ENCODE data around the gene METTL1.
A peak's percentile ranks its signal among the peaks of the same experiment; 100 is the strongest.

METTL1 gene

DNA sequence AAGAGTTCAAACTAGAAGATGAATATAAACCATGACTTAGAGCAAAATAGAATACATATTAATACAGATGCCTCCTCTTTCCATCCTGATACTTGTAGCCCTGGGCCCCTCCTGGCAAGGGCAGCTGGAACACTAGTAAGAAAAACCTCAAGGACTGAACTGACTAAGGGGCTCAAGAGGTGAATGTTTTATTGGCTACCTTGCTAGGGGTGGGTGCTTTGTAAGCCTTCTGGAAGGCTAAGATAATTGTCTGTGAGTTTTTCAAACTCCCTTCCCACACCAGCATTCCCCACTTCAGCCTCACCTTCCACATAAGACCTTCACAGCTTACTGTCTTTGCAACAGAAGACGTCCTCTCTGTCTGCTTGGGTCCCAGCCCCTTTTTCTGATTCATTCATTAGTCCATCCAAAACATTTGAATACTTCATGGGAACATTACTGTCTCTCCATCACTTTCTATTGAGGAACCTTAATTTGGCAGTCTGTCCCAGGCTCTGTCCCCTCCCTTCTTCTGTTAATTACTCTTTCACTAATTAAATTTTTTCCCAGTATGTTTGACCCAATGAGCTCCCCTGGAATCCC lies 18.1 kb downstream of the METTL1 start:
- Histone ChIP-seq H2BK12ac (ENCODE audit: low read length) (no peak overlapping the region), H3K14ac (ENCODE audit: low read length) (no peak overlapping the region), H2AFZ (ENCODE audit: low read length) (peak overlapping the region; percentile 61), H3K18ac (ENCODE audit: low read length) (no peak overlapping the region), H2BK15ac (ENCODE audit: low read length) (no peak overlapping the region), H3K4me2 (ENCODE audit: insufficient read depth, low read length, poor library complexity, severe bottlenecking) (no peak overlapping the region), H3K27me3 (ENCODE audit: control insufficient read depth in 3 of 3, insufficient read depth in 3 of 3, low read depth in 1 of 3, low read length in 3 of 3) (peaks cover 0 to 13% (median 3%) of the 10 kb centered on the region in 3 experiments), H3K9ac (ENCODE audit: low read depth, low read length, poor library complexity) (no peak overlapping the region), H3K79me1 (ENCODE audit: low read depth, low read length) (peaks cover 13% of the 10 kb centered on the region), H2AK5ac (ENCODE audit: low read depth, low read length) (no peak overlapping the region), H3K4me3 (ENCODE audit: low read length in 2 of 2) (no peak overlapping the region), H3K4me1 (ENCODE audit: control insufficient read depth in 2 of 2, insufficient read depth in 1 of 2, low read depth in 1 of 2, low read length in 2 of 2) (peaks cover 29 to 39% of the 10 kb centered on the region in 2 donors), H4K8ac (ENCODE audit: low read depth, low read length) (no peak overlapping the region), H3K27ac (replicated peaks; ENCODE audit: low read length) (no peak overlapping the region), H4K91ac (ENCODE audit: low read depth, low read length, poor library complexity) (no peak overlapping the region), H3K36me3 (replicated peaks in 1 of 2; ENCODE audit: control insufficient read depth in 2 of 2, insufficient read depth in 2 of 2, low read length in 2 of 2) (peaks cover 19 to 46% of the 10 kb centered on the region in 2 donors), H2BK120ac (ENCODE audit: low read depth, low read length) (no peak overlapping the region), H2BK5ac (ENCODE audit: low read length) (no peak overlapping the region), H3K4ac (ENCODE audit: low read length) (no peak overlapping the region), H3K23ac (ENCODE audit: low read depth, low read length, poor library complexity) (no peak overlapping the region), H3K9me3 (replicated peaks in 1 of 2; ENCODE audit: control insufficient read depth in 2 of 2, insufficient read depth in 1 of 2, low read depth in 1 of 2, low read length in 2 of 2) (no peaks in the 10 kb centered on the region)
- no CpG with 5 or more reads among the region's 1 CpG for WGBS, 2 donors (ENCODE audit: extremely low coverage in 2 of 2, insufficient read length in 2 of 2, insufficient replicate concordance in 1 of 2)
- DNase-seq (ENCODE audit: low spot score), result no peak

DNA sequence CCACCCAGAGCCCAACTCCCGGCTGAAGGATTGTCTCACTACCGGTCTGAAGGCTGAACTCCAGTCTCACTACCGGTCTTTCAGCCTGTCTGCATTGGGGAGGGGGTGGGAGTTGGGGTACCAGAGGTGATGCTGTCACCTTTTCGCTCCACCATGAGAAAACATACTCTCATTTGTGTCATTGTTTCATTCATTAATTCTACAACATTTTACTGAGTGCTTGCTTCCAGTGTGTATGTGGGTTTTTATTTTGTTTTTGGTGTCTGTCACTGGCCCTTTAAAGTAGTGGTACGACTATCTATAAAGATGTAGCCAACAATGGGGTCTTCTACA lies 19.3 kb downstream of the METTL1 start:
- H3K4me3 ChIP-seq (ENCODE audit: low read length in 2 of 2), result peak overlapping the region in 1 of 2 donors; percentile 15
- peak overlapping the region; percentile 42 for H3K4me2 ChIP-seq (ENCODE audit: insufficient read depth, low read length, poor library complexity, severe bottlenecking)
- H3K23ac ChIP-seq (ENCODE audit: low read depth, low read length, poor library complexity), result no peak overlapping the region
- no peak overlapping the region for H3K4ac ChIP-seq (ENCODE audit: low read length)
- peaks cover 13% of the 10 kb centered on the region for H3K79me1 ChIP-seq (ENCODE audit: low read depth, low read length)
- peaks cover 0 to 13% (median 3%) of the 10 kb centered on the region in 3 experiments for H3K27me3 ChIP-seq (ENCODE audit: control insufficient read depth in 3 of 3, insufficient read depth in 3 of 3, low read depth in 1 of 3, low read length in 3 of 3)
- H4K8ac ChIP-seq (ENCODE audit: low read depth, low read length), result no peak overlapping the region
- no peak overlapping the region for H2BK12ac ChIP-seq (ENCODE audit: low read length)
- H3K14ac ChIP-seq (ENCODE audit: low read length), result no peak overlapping the region
- no peak overlapping the region for H4K91ac ChIP-seq (ENCODE audit: low read depth, low read length, poor library complexity)
- no CpG with 5 or more reads among the region's 5 CpGs for WGBS, 2 donors (ENCODE audit: extremely low coverage in 2 of 2, insufficient read length in 2 of 2, insufficient replicate concordance in 1 of 2)
- H2AFZ ChIP-seq (ENCODE audit: low read length), result peak overlapping the region; percentile 2
- peaks cover 29 to 39% of the 10 kb centered on the region in 2 donors for H3K4me1 ChIP-seq (ENCODE audit: control insufficient read depth in 2 of 2, insufficient read depth in 1 of 2, low read depth in 1 of 2, low read length in 2 of 2)
- no peak overlapping the region for H3K9ac ChIP-seq (ENCODE audit: low read depth, low read length, poor library complexity)
- no peak for DNase-seq (ENCODE audit: low spot score)
- H2BK120ac ChIP-seq (ENCODE audit: low read depth, low read length), result no peak overlapping the region
- H2BK15ac ChIP-seq (ENCODE audit: low read length), result no peak overlapping the region
- H2AK5ac ChIP-seq (ENCODE audit: low read depth, low read length), result no peak overlapping the region
- no peak overlapping the region for H2BK5ac ChIP-seq (ENCODE audit: low read length)
- H3K27ac ChIP-seq (replicated peaks; ENCODE audit: low read length), result no peak overlapping the region
- peaks cover 19 to 45% of the 10 kb centered on the region in 2 donors for H3K36me3 ChIP-seq (replicated peaks in 1 of 2; ENCODE audit: control insufficient read depth in 2 of 2, insufficient read depth in 2 of 2, low read length in 2 of 2)
- H3K18ac ChIP-seq (ENCODE audit: low read length), result no peak overlapping the region
- H3K9me3 ChIP-seq (replicated peaks in 1 of 2; ENCODE audit: control insufficient read depth in 2 of 2, insufficient read depth in 1 of 2, low read depth in 1 of 2, low read length in 2 of 2), result no peaks in the 10 kb centered on the region

DNA sequence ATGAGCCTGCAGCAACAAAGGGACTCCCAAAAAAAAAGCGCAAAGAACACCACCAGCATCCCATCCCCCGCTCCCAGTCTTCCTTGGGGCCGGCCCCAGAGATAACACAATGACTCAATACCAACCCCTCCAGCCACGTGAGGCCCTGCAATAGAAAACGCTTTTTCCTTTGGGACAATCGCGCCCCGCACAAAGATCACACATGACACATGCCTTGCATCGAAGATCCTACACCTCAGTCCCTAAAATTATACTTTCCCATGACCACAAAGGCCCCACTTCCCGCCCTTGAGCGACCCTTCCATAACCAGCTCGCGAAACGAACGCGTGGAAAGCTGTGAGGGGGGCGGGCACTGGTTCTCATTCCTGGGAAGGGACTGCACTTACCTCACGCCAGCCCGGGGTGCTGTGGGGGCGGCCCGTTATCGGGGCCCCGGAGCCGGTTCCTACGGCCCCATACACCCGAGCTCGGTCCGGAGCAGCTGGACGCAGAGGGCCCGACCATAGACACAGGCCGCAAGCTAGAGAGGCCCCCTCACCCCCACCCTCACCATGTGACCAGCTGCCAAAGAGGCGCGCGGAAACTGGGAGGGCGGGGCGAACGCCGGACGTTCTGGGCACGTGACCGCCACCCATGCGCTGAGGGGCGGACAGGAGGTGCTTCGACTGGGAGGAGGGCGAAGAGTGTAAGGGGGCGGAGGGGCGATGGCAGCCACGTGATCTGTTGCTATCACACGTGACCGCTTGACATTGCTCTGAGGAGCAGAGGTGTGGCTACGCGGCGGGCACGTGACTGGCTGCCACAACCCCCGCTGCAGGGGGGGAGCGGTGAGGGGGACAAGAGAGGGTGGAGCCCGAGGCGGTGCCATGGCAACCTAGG lies 19.9 kb downstream of the METTL1 start, which contains the start of gene CDK4:
Gene CDK4 (minus strand): TSS at position 523 of the 880 bp plus-strand sequence. CDS start 593 bp downstream, outside the sequence.
- H3K27ac ChIP-seq (replicated peaks; ENCODE audit: low read length), result no peak within 1 kb of the TSS
- peak within 1 kb of the TSS; percentile 91 for H2AK5ac ChIP-seq (ENCODE audit: low read depth, low read length)
- no peak within 1 kb of the TSS for H4K8ac ChIP-seq (ENCODE audit: low read depth, low read length)
- no peak within 1 kb of the TSS for H2BK15ac ChIP-seq (ENCODE audit: low read length)
- peaks cover 0 to 13% (median 3%) of the 10 kb centered on the region in 3 experiments for H3K27me3 ChIP-seq (ENCODE audit: control insufficient read depth in 3 of 3, insufficient read depth in 3 of 3, low read depth in 1 of 3, low read length in 3 of 3)
- peaks cover 21 to 46% of the 10 kb centered on the region in 2 donors for H3K36me3 ChIP-seq (replicated peaks in 1 of 2; ENCODE audit: control insufficient read depth in 2 of 2, insufficient read depth in 2 of 2, low read length in 2 of 2)
- peak within 1 kb of the TSS; percentile 40 for H2BK5ac ChIP-seq (ENCODE audit: low read length)
- H3K23ac ChIP-seq (ENCODE audit: low read depth, low read length, poor library complexity), result peak within 1 kb of the TSS; percentile 66
- H3K18ac ChIP-seq (ENCODE audit: low read length), result peak within 1 kb of the TSS; percentile 93
- no peaks in the 10 kb centered on the region for H3K9me3 ChIP-seq (replicated peaks in 1 of 2; ENCODE audit: control insufficient read depth in 2 of 2, insufficient read depth in 1 of 2, low read depth in 1 of 2, low read length in 2 of 2)
- H2BK120ac ChIP-seq (ENCODE audit: low read depth, low read length), result no peak within 1 kb of the TSS
- peak within 1 kb of the TSS; percentile 84 for H2AFZ ChIP-seq (ENCODE audit: low read length)
- no peak within 1 kb of the TSS for H4K91ac ChIP-seq (ENCODE audit: low read depth, low read length, poor library complexity)
- WGBS, 2 donors (ENCODE audit: extremely low coverage in 2 of 2, insufficient read length in 2 of 2, insufficient replicate concordance in 1 of 2), result no CpG with 5 or more reads among the region's 58 CpGs
- DNase-seq (ENCODE audit: low spot score), result peak; percentile 99
- H3K4me3 ChIP-seq (ENCODE audit: low read length in 2 of 2), result peak within 1 kb of the TSS; percentile 90 to 93
- peak within 1 kb of the TSS; percentile 96 for H3K4me2 ChIP-seq (ENCODE audit: insufficient read depth, low read length, poor library complexity, severe bottlenecking)
- H3K9ac ChIP-seq (ENCODE audit: low read depth, low read length, poor library complexity), result peak within 1 kb of the TSS; percentile 87
- H3K14ac ChIP-seq (ENCODE audit: low read length), result no peak within 1 kb of the TSS
- H3K4me1 ChIP-seq (ENCODE audit: control insufficient read depth in 2 of 2, insufficient read depth in 1 of 2, low read depth in 1 of 2, low read length in 2 of 2), result peaks cover 29 to 39% of the 10 kb centered on the region in 2 donors
- H3K4ac ChIP-seq (ENCODE audit: low read length), result peak within 1 kb of the TSS; percentile 53
- H3K79me1 ChIP-seq (ENCODE audit: low read depth, low read length), result peaks cover 13% of the 10 kb centered on the region
- peak within 1 kb of the TSS; percentile 28 for H2BK12ac ChIP-seq (ENCODE audit: low read length)

DNA sequence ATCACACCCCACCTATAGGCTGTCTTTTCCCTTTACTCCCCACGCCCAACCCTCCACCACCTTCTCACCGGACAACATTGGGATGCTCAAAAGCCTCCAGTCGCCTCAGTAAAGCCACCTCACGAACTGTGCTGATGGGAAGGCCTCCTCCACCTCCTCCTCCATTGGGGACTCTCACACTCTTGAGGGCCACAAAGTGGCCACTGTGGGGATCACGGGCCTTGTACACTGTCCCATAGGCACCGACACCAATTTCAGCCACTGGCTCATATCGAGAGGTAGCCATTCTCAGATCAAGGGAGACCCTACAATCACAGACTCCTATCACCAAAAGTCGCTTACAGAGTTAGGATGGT lies 20.5 kb downstream of the METTL1 start:
- Histone ChIP-seq H3K79me1 (ENCODE audit: low read depth, low read length) (peaks cover 13% of the 10 kb centered on the region), H3K14ac (ENCODE audit: low read length) (no peak overlapping the region), H3K9ac (ENCODE audit: low read depth, low read length, poor library complexity) (peak overlapping the region; percentile 87), H3K27me3 (ENCODE audit: control insufficient read depth in 3 of 3, insufficient read depth in 3 of 3, low read depth in 1 of 3, low read length in 3 of 3) (peaks cover 0 to 8% (median 2%) of the 10 kb centered on the region in 3 experiments), H2AK5ac (ENCODE audit: low read depth, low read length) (peak overlapping the region; percentile 91), H3K4me3 (ENCODE audit: low read length in 2 of 2) (peak overlapping the region; percentile 90 to 93), H3K27ac (replicated peaks; ENCODE audit: low read length) (no peak overlapping the region), H3K23ac (ENCODE audit: low read depth, low read length, poor library complexity) (no peak overlapping the region), H2BK5ac (ENCODE audit: low read length) (peak overlapping the region; percentile 40), H3K4me2 (ENCODE audit: insufficient read depth, low read length, poor library complexity, severe bottlenecking) (peak overlapping the region; percentile 96), H4K8ac (ENCODE audit: low read depth, low read length) (no peak overlapping the region), H3K9me3 (replicated peaks in 1 of 2; ENCODE audit: control insufficient read depth in 2 of 2, insufficient read depth in 1 of 2, low read depth in 1 of 2, low read length in 2 of 2) (no peaks in the 10 kb centered on the region), H3K4ac (ENCODE audit: low read length) (peak overlapping the region; percentile 53), H3K18ac (ENCODE audit: low read length) (peak overlapping the region; percentile 62), H2BK15ac (ENCODE audit: low read length) (no peak overlapping the region), H2AFZ (ENCODE audit: low read length) (peak overlapping the region; percentile 84), H2BK12ac (ENCODE audit: low read length) (peak overlapping the region; percentile 28), H2BK120ac (ENCODE audit: low read depth, low read length) (no peak overlapping the region), H3K4me1 (ENCODE audit: control insufficient read depth in 2 of 2, insufficient read depth in 1 of 2, low read depth in 1 of 2, low read length in 2 of 2) (peaks cover 26 to 38% of the 10 kb centered on the region in 2 donors), H4K91ac (ENCODE audit: low read depth, low read length, poor library complexity) (no peak overlapping the region), H3K36me3 (replicated peaks in 1 of 2; ENCODE audit: control insufficient read depth in 2 of 2, insufficient read depth in 2 of 2, low read length in 2 of 2) (peaks cover 25 to 50% of the 10 kb centered on the region in 2 donors)
- DNase-seq (ENCODE audit: low spot score), result no peak
- 100% methylated on average over 1 of the region's 8 CpGs; no CpG with 5 or more reads in 1 of the 2 donors for WGBS, 2 donors (ENCODE audit: extremely low coverage in 2 of 2, insufficient read length in 2 of 2, insufficient replicate concordance in 1 of 2)
